Heart left ventricle (tissue), 16 donors: ENCODE measurements around the gene HOXB7. TPM values are rescaled to one million over a fixed set of nuclear protein-coding genes. Genes with fewer than 3 reads are reported as not detected.

ENCODE experiments used
- ATAC-seq, 4 donors: fragments of 200-7000 bp; cut with Tn5 transposase; one replicate each; pipeline ENCODE4 v1.9.1; 2020 to 2022; ENCODE audit warnings: moderate library complexity in 4 of 4, mild to moderate bottlenecking in 3 of 4, moderate number of reproducible peaks in 1 of 4
- DNase-seq, 5 donors: peaks; one replicate each; pipeline ENCODE4 v3.0.0-alpha.2; 2020
- H3K27ac ChIP-seq, 12 donors: fragments of 200-600 bp; sonication (generic) in 4 of 12; one replicate each; pipeline versions ENCODE4 v1.5.0 to v1.8.0; 2016 to 2022; ENCODE audit warnings: mild to moderate bottlenecking in 2 of 12
- H3K27me3 ChIP-seq, 9 donors: fragments of 200-600 bp; sonication (generic) in 2 of 9; one replicate each; pipeline versions ENCODE4 v1.5.1 to v1.8.0; 2016 to 2022; ENCODE audit warnings: mild to moderate bottlenecking in 3 of 9
- H3K36me3 ChIP-seq, 9 donors: fragments of 200-600 bp; sonication (generic) in 2 of 9; one replicate each; pipeline versions ENCODE4 v1.5.0 to v1.8.0; 2018 to 2022; ENCODE audit warnings: mild to moderate bottlenecking in 2 of 9
- H3K4me1 ChIP-seq, 12 donors: fragments of 200-600 bp; sonication (generic) in 4 of 12; one replicate each; pipeline versions ENCODE4 v1.5.0 to v1.8.0; 2016 to 2022; ENCODE audit warnings: mild to moderate bottlenecking in 3 of 12
- H3K4me3 ChIP-seq, 12 donors: fragments of 200-600 bp; sonication (generic) in 4 of 12; one replicate each; pipeline versions ENCODE4 v1.5.0 to v1.8.0; 2017 to 2022; ENCODE audit warnings: mild to moderate bottlenecking in 9 of 12, moderate library complexity in 4 of 12
- H3K9me3 ChIP-seq, 12 donors: fragments of 200-600 bp; sonication (generic) in 4 of 12; one replicate each; pipeline versions ENCODE4 v1.5.0 to v1.8.0; 2016 to 2022; ENCODE audit warnings: mild to moderate bottlenecking in 1 of 12
- CTCF ChIP-seq, 12 donors: fragments of 200-600 bp; sonication (generic) in 4 of 12; IDR thresholded peaks; one replicate each; pipeline versions ENCODE4 v1.5.0 to v1.8.0; 2018 to 2022; ENCODE audit warnings: antibody characterized with exemption in 12 of 12, mild to moderate bottlenecking in 5 of 12
- POLR2A ChIP-seq, 2 donors: fragments of 450-650 bp; IDR thresholded peaks; one replicate each; pipeline ENCODE4 v1.6.1; 2017; ENCODE audit warnings: antibody characterized with exemption in 2 of 2, mild to moderate bottlenecking in 2 of 2, moderate library complexity in 2 of 2
- WGBS, 4 donors: extraction: QIAGEN DNeasy Blood & Tissue Kit in 2 of 4; methylation state at CpG; one replicate each; pipeline versions ENCODE4 v1.1.5 to v1.1.7; 2013 to 2018; 5-methylcytosine and 5-hydroxymethylcytosine counted together
- intact Hi-C, 10 donors: fragments of 100-400 bp; cut with DNase I; formaldehyde crosslinking; loops; one replicate each; pipeline versions ENCODE4 v1.11.1 to v1.14.2; 2022
- polyA plus RNA-seq, 2 donors: library from polyadenylated mRNA; stranded (reverse); fragments of 200-250 nt; gene quantifications; one replicate each; pipeline ENCODE4 v1.2.3, GENCODE V29; 2013
- total RNA-seq, 9 donors: library from RNA; depleted of rRNA in 2 of 9; stranded (reverse); fragments of >200 nt in 2 of 9; fragmentation: NEBNext Ultra II Directional in 3 of 9; extraction: Animal tissue kit (Norgen Biotek cat#: 25700) in 3 of 9; gene quantifications; one replicate each; pipeline versions ENCODE4 v1.1.0 to v1.2.4, GENCODE V29; 2016 to 2023
- donor health status: ischemic (EF 13 %, LVEDD 7.1; RV severe dilation, severe dysfunction).
- donor health status: healthy with polysubstance abuse.
- donor health status: DM: no; HTN: yes; CAD: no.
- donor health status: DM: no; HTN: no; CAD: no.
- donor health status: ischemic (EF 25% LVEDD 6.9; RV normal size, moderate dysfunction).
- donor health status: ischemic (EF 25% LVEDD 5.7; RV mildly dilated, moderate dysfunction).
- donor health status: healthy.
- donor health status: DM: yes; HTN: yes; CAD: no.
- donor health status: ischemic (EF 35%, LVEDD 5.7; RV mildly dilated, moderate dysfunction).
- donor health status: nonischemic (EF 11% LVEDD 7.7; RV severe dilation, severe dysfunction).
- donor health status: DM: yes; HTN: yes; CAD: no.
- donor health status: PGD.
- donor health status: ischemic (EF 29% LVEDD 5.4; RV normal size, mild dysfunction).
- donor health status: nonischemic (EF 23%, LVEDD 6.1; RV moderate dilation, normal function).

Gene HOXB7
- total and polyA plus RNA-seq, 11 donors: 0.12 to 0.88 (median 0.40) TPM; not detected in 5

GRCh38 chr17:48577946-48578615 is 32.7 kb downstream of the HOXB7 start, which contains the start of gene HOXB4:
TSS of gene HOXB4 (minus strand) at chr17:48578350. CDS start at chr17:48578319, 31 bp downstream.
- peaks cover 0 to 39% (median 5%) of the 10 kb centered on the region in 12 donors for H3K4me1 ChIP-seq
- no peaks in the 10 kb centered on the region for H3K9me3 ChIP-seq
- no peak for TF ChIP-seq POLR2A (IDR thresholded peaks at IDR 0.05)
- no peak for TF ChIP-seq CTCF (IDR thresholded peaks at IDR 0.05)
- WGBS, 4 donors: 1 to 3% (median 2%) methylated on average over 14 to 58 of the region's 58 CpGs
- no peaks in the 10 kb centered on the region for H3K36me3 ChIP-seq
- H3K4me3 ChIP-seq: peak within 1 kb of the TSS; percentile 3 to 61 (median 50)
- DNase-seq (peak; percentile 53 to 85 (median 70)), ATAC-seq (peak in 3 of 4 donors; percentile 58 to 68 (median 61))
- peak within 1 kb of the TSS in 11 of 12 donors; percentile 9 to 97 (median 65) for H3K27ac ChIP-seq
- intact Hi-C loops: loop anchor here in 3 of 10 donors (2.0 to 5.0 kb wide), 2 partner anchors 13 to 36 kb away; no protein-coding TSS in a partner anchor
- peaks cover 66 to 100% (median 94%) of the 10 kb centered on the region in 9 donors for H3K27me3 ChIP-seq

GRCh38 chr17:48577330-48577945 is 33.4 kb downstream of the HOXB7 start:
- Histone ChIP-seq H3K4me1 (peaks cover 0 to 36% (median 4%) of the 10 kb centered on the region in 12 donors), H3K9me3 (no peaks in the 10 kb centered on the region), H3K4me3 (peak overlapping the region; percentile 3 to 61 (median 50)), H3K27me3 (peaks cover 60 to 100% (median 94%) of the 10 kb centered on the region in 9 donors), H3K36me3 (no peaks in the 10 kb centered on the region), H3K27ac (peak overlapping the region in 7 of 12 donors; percentile 20 to 97 (median 65))
- DNase-seq (no peak), ATAC-seq (no peak)
- TF ChIP-seq POLR2A (IDR thresholded peaks at IDR 0.05) (no peak), CTCF (IDR thresholded peaks at IDR 0.05) (no peak)
- WGBS, 4 donors: 7 to 18% (median 8%) methylated on average over 11 to 19 of the region's 19 CpGs
- intact Hi-C loops: loop anchor here in 3 of 10 donors (5.0 kb wide), 1 partner anchor 35 kb away; no protein-coding TSS in a partner anchor

- Histone ChIP-seq H3K36me3 (no peaks in the 10 kb centered on the region), H3K27ac (peak overlapping the region in 5 of 12 donors; percentile 20 to 97 (median 53)), H3K4me3 (peak overlapping the region in 11 of 12 donors; percentile 11 to 61 (median 52)), H3K4me1 (peaks cover 0 to 28% (median under 1%) of the 10 kb centered on the region in 12 donors), H3K9me3 (no peaks in the 10 kb centered on the region), H3K27me3 (peaks cover 52 to 100% (median 94%) of the 10 kb centered on the region in 9 donors)
- 10 to 40% (median 21%) methylated on average over 28 to 42 of the region's 43 CpGs for WGBS, 4 donors
- intact Hi-C loops: loop anchor here in 3 of 10 donors (5.0 kb wide), 1 partner anchor 34 kb away; no protein-coding TSS in a partner anchor
- no peak for DNase-seq
- ATAC-seq: no peak
- no peak for TF ChIP-seq CTCF (IDR thresholded peaks at IDR 0.05)
- TF ChIP-seq POLR2A (IDR thresholded peaks at IDR 0.05): no peak
Observed at GRCh38 chr17:48576479-48577309, 34.1 kb downstream of the HOXB7 start.
